Liver (tissue), 3 donors: ENCODE measurements around the gene FIG4.

ENCODE experiments used
- CTCF ChIP-seq: fragments of 150-350 bp; IDR thresholded peaks from 2 replicates; pipeline ENCODE4 v1.5.1; 2017; ENCODE audit warnings: improper control_type of control experiment, low read depth, low read length; ENCODE audit not compliant: missing input control
- EGR1 ChIP-seq, 2 donors: IDR thresholded peaks; 2 replicates each; pipeline ENCODE4 v1.6.1; 2016 to 2018; ENCODE audit warnings: antibody characterized with exemption in 2 of 2, low read depth in 2 of 2
- FOXA1 ChIP-seq: IDR thresholded peaks from 2 replicates; pipeline ENCODE4 v1.6.1; 2016; ENCODE audit warnings: antibody characterized with exemption
- HNF4G ChIP-seq: IDR thresholded peaks from 2 replicates; pipeline ENCODE4 v1.6.1; 2016; ENCODE audit warnings: antibody characterized with exemption
- MAX ChIP-seq: IDR thresholded peaks from 2 replicates; pipeline ENCODE4 v1.6.1; 2016; ENCODE audit warnings: antibody characterized with exemption
- NR2F2 ChIP-seq: IDR thresholded peaks from 2 replicates; pipeline ENCODE4 v1.6.1; 2016; ENCODE audit warnings: antibody characterized with exemption
- RAD21 ChIP-seq, 2 donors: IDR thresholded peaks; 2 replicates each; pipeline ENCODE4 v1.6.1; 2016; ENCODE audit warnings: antibody characterized with exemption in 2 of 2, mild to moderate bottlenecking in 2 of 2
- REST ChIP-seq: IDR thresholded peaks from 2 replicates; pipeline ENCODE4 v1.6.1; 2016; ENCODE audit warnings: antibody characterized with exemption, mild to moderate bottlenecking
- RXRA ChIP-seq, 2 donors: IDR thresholded peaks; 2 replicates each; pipeline ENCODE4 v1.6.1; 2017 to 2018; ENCODE audit warnings: antibody characterized with exemption in 2 of 2, mild to moderate bottlenecking in 1 of 2
- SP1 ChIP-seq: IDR thresholded peaks from 2 replicates; pipeline ENCODE4 v1.6.1; 2018; ENCODE audit warnings: antibody characterized with exemption, mild to moderate bottlenecking
- TAF1 ChIP-seq: conservative IDR thresholded peaks from 2 replicates; pipeline ENCODE4 v1.6.1; 2016; ENCODE audit warnings: antibody characterized with exemption, mild to moderate bottlenecking
- ZBTB33 ChIP-seq: IDR thresholded peaks from 2 replicates; pipeline ENCODE4 v1.6.1; 2016; ENCODE audit warnings: antibody characterized with exemption
- TF ChIP-seq, protein P1 (sequence below): IDR thresholded peaks from 2 replicates; pipeline ENCODE4 v1.6.1; 2016; ENCODE audit warnings: antibody characterized with exemption
- donor health status: healthy.
- donor health status: healthy.

DNA sequence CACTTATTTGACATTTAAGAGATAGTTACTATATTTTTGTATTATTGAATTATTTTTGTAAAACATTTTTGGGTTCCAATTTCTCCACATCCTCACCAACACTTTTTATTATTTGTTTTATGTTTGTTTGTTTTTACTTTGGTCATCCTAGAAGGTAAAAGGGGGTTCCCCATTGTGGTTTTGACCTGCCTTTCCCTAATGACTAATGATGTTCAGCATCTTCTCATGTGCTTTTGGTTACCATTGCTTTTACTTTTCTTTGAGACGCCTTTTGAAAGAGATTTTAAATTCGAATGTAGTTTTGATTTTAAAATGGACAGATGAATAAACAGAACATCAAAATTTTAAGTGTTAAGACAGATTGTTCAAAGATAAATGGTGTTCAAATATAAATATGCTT is 47.0 kb upstream of the FIG4 start:
- TF ChIP-seq CTCF (no peak), RAD21 (IDR thresholded peaks at IDR 0.05) (no peak), ZBTB33 (no peak), REST (no peak), SP1 (no peak), TAF1 (no peak), HNF4G (no peak), NR2F2 (no peak), RXRA (IDR thresholded peaks at IDR 0.05) (no peak), MAX (no peak), EGR1 (IDR thresholded peaks at IDR 0.05; ENCODE audit: low read depth in 2 of 2) (no peak), FOXA1 (no peak)
- TF ChIP-seq, protein P1, sequence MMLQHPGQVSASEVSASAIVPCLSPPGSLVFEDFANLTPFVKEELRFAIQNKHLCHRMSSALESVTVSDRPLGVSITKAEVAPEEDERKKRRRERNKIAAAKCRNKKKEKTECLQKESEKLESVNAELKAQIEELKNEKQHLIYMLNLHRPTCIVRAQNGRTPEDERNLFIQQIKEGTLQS, result no peak
